ENCODE measurements around the gene TEX101. TPM values are rescaled to one million over a fixed set of nuclear protein-coding genes. Genes with fewer than 3 reads are reported as not detected.
"Not testable (repeated sequence)": the region's sequence is repeated elsewhere in the genome, so short reads cannot be mapped to it uniquely, and the experiment has no call there.

Gene TEX101
- total RNA-seq, 2 donors from 2014 or later = not detected

- DNase-seq (ENCODE audit: low spot score); intact Hi-C loops (cut with DNase I): not testable (repeated sequence)
These were observed 29.4 kb downstream of the TEX101 start for GRCh38 chr19:43444091-43444490.

GRCh38 chr19:43444531-43445287, 30.0 kb downstream of the TEX101 start:
- DNase-seq (ENCODE audit: low spot score) = no peak
- intact Hi-C loops (cut with DNase I) = loop anchor here in 1 of 2 donors (5.0 kb wide), 1 partner anchor 78 kb away; no protein-coding TSS in a partner anchor

- intact Hi-C loops (cut with DNase I) = loop anchor here in 1 of 2 donors (5.0 kb wide), 1 partner anchor 77 kb away; no protein-coding TSS in a partner anchor
- DNase-seq (ENCODE audit: low spot score) = no peak
These were observed 30.7 kb downstream of the TEX101 start for GRCh38 chr19:43445426-43445825.

- peak; percentile 94 for DNase-seq (ENCODE audit: low spot score)
- intact Hi-C loops (cut with DNase I) = loop anchor here in 1 of 2 donors (5.0 kb wide), 1 partner anchor 75 kb away; no protein-coding TSS in a partner anchor
These were observed 32.2 kb downstream of the TEX101 start for GRCh38 chr19:43446746-43447489.

- intact Hi-C loops (cut with DNase I) = loop anchor here (2.0 to 5.0 kb wide), 2 partner anchors 69 to 75 kb away; no protein-coding TSS in a partner anchor
- no peak for DNase-seq (ENCODE audit: low spot score)
These were observed 33.0 kb downstream of the TEX101 start for GRCh38 chr19:43447655-43448054.

- no peak for DNase-seq (ENCODE audit: low spot score)
- intact Hi-C loops (cut with DNase I) = loop anchor here in 1 of 2 donors (10.0 kb wide), 1 partner anchor 54 kb away; the partner anchor contains the start of gene PHLDB3
These were observed 35.9 kb downstream of the TEX101 start for GRCh38 chr19:43450545-43450997.

GRCh38 chr19:43452582-43452981, 37.9 kb downstream of the TEX101 start:
- intact Hi-C loops (cut with DNase I) = loop anchor here in 1 of 2 donors (10.0 kb wide), 1 partner anchor 52 kb away; the partner anchor contains the start of gene PHLDB3
- DNase-seq (ENCODE audit: low spot score) = no peak

GRCh38 chr19:43454031-43454430, 39.3 kb downstream of the TEX101 start:
- intact Hi-C loops (cut with DNase I) = loop anchor here in 1 of 2 donors (10.0 kb wide), 1 partner anchor 51 kb away; the partner anchor contains the start of gene PHLDB3
- DNase-seq (ENCODE audit: low spot score) = no peak

GRCh38 chr19:43455321-43456113, 40.8 kb downstream of the TEX101 start:
- intact Hi-C loops (cut with DNase I) = loop anchor here in 1 of 2 donors (10.0 kb wide), 1 partner anchor 49 kb away; the partner anchor contains the start of gene PHLDB3
- no peak for DNase-seq (ENCODE audit: low spot score)

GRCh38 chr19:43457809-43458208, 43.1 kb downstream of the TEX101 start:
- DNase-seq (ENCODE audit: low spot score) = no peak
- intact Hi-C loops (cut with DNase I) = loop anchor here in 1 of 2 donors (10.0 kb wide), 1 partner anchor 47 kb away; the partner anchor contains the start of gene PHLDB3

- intact Hi-C loops (cut with DNase I) = no loop called here
These were observed 45.8 kb downstream of the TEX101 start for GRCh38 chr19:43460362-43461016.

GRCh38 chr19:43461303-43461702, 46.6 kb downstream of the TEX101 start:
- DNase-seq (ENCODE audit: low spot score) = no peak
- intact Hi-C loops (cut with DNase I) = no loop called here

More at GRCh38 chr19:43460362-43461016, 45.8 kb downstream of the TEX101 start:
- no peak for DNase-seq (ENCODE audit: low spot score)

GRCh38 chr19:43462383-43462782, 47.7 kb downstream of the TEX101 start:
- intact Hi-C loops (cut with DNase I) = no loop called here
- no peak for DNase-seq (ENCODE audit: low spot score)

GRCh38 chr19:43462785-43463380, 48.2 kb downstream of the TEX101 start:
- intact Hi-C loops (cut with DNase I) = no loop called here
- DNase-seq (ENCODE audit: low spot score) = no peak

- intact Hi-C loops (cut with DNase I) = no loop called here
These were observed 48.9 kb downstream of the TEX101 start for GRCh38 chr19:43463381-43464133.

GRCh38 chr19:43464134-43464775, 49.6 kb downstream of the TEX101 start:
- DNase-seq (ENCODE audit: low spot score) = peak; percentile 91
- intact Hi-C loops (cut with DNase I) = no loop called here

More at GRCh38 chr19:43463381-43464133, 48.9 kb downstream of the TEX101 start:
- peak; percentile 99 for DNase-seq (ENCODE audit: low spot score)
